ENCODE results near the gene KLHDC7B.
A peak's percentile ranks its signal among the peaks of the same experiment; 100 is the strongest.

Gene KLHDC7B

GRCh38 chr22:50577697-50577986, 31.9 kb downstream of the KLHDC7B start:
- H3K27ac ChIP-seq = no peak overlapping the region
- no peak for TF ChIP-seq ZFX (IDR thresholded peaks at IDR 0.05; ENCODE audit: borderline replicate concordance)
- TF ChIP-seq, protein P1, sequence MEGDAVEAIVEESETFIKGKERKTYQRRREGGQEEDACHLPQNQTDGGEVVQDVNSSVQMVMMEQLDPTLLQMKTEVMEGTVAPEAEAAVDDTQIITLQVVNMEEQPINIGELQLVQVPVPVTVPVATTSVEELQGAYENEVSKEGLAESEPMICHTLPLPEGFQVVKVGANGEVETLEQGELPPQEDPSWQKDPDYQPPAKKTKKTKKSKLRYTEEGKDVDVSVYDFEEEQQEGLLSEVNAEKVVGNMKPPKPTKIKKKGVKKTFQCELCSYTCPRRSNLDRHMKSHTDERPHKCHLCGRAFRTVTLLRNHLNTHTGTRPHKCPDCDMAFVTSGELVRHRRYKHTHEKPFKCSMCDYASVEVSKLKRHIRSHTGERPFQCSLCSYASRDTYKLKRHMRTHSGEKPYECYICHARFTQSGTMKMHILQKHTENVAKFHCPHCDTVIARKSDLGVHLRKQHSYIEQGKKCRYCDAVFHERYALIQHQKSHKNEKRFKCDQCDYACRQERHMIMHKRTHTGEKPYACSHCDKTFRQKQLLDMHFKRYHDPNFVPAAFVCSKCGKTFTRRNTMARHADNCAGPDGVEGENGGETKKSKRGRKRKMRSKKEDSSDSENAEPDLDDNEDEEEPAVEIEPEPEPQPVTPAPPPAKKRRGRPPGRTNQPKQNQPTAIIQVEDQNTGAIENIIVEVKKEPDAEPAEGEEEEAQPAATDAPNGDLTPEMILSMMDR (IDR thresholded peaks at IDR 0.05) = no peak

DNA sequence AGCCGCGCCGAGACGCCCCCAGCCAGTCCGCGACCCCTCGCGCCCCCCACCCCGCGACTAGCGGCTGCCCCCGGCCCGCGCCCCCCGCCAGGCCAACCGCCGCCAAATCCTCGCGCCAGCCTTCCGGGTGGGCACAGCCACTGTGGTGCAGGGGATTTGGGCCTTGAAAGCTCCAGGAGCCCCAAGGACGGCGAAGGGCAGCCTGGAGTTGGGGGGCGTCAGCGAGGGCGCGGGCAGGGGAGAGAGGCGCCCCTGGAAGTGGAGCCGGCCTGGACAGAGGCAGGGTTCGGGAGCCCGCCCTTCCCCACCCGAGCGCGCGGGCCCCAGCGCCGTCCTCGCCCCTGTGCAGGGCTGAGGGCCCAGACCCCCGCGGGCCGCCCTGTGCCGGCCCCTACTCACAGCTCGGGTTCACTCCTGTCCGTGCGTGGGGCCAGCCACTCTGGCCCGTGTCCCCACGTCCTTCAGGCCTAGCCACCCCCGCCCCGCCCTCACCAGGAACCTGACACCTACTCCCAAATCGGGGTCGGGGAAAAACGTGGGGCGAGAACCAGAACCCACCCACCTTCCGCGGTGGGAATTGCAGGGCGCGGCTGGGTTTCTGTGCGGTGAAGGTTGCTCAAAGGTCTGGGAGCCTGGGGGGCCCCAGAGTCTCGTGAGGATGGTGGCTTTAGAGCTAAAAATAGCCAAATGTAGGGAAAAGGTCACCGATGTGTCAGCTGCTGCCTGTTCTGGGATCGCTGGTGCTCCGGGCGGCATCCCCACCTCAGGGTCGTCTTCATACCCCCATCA, 32.5 kb downstream of the KLHDC7B start, which contains the start of gene CPT1B:
Gene CPT1B, minus strand, starts transcription at position 441 of the 789 bp plus-strand sequence. CDS start 512 bp downstream, outside the sequence.
- no peak for TF ChIP-seq ZFX (IDR thresholded peaks at IDR 0.05; ENCODE audit: borderline replicate concordance)
- TF ChIP-seq, protein P1 (IDR thresholded peaks at IDR 0.05) = no peak
- no peak within 1 kb of the TSS for H3K27ac ChIP-seq

DNA sequence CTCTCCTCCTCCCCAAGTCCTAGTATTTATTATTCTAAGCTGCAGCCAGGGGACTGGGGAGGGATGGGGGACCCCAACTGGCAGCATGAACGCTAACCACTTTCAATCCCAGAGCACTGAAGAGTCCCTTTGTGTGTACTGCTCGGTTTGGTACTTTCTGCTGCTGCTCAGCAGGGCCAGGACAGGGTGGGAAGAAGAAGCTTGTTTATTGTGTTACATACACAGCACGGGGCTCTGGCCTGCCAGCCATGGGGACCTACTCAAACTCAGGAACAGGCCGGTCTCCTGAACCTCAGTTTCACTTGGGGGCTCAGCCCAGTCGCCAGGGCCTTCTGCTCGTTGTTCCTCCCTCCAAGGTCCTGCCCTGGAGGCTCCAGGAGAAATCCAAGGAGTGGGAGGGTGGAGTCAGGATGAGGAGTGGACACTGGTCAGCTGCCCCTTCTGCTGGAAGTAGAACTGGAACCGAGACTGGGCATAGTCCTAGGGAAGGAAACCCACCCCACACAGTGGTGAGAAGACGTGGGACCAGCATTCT, 33.1 kb downstream of the KLHDC7B start:
- no peak overlapping the region for H3K27ac ChIP-seq
- TF ChIP-seq ZFX (IDR thresholded peaks at IDR 0.05; ENCODE audit: borderline replicate concordance) = no peak
- TF ChIP-seq, protein P1 (IDR thresholded peaks at IDR 0.05) = no peak

DNA sequence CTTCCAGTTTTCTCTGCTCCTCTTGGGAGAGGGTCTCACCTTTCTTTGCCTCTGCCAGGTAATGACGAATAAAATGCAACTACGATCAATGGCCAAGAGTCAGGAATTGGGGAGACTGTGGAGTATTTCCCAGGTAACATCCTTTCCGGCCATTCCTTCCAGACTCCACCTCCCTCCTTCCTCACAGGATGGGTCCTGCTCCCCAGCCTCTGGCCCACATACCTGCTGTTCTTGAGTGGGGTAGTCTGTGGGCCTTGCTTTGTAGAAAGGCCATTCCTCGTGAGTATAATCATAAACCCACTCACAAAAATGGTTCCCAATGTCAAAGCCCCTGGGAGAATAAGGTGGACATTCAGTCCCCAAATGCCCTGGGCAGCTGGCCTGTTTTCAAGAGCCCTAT, 34.1 kb downstream of the KLHDC7B start:
- 0 out of 2 replicates have a peak overlapping the region, but pooled peaks have one; percentile 13 for H3K27ac ChIP-seq
- TF ChIP-seq, protein P1 (IDR thresholded peaks at IDR 0.05) = no peak
- TF ChIP-seq ZFX (IDR thresholded peaks at IDR 0.05; ENCODE audit: borderline replicate concordance) = no peak

GRCh38 chr22:50581031-50581949, 35.6 kb downstream of the KLHDC7B start:
- TF ChIP-seq, protein P1 (IDR thresholded peaks at IDR 0.05) = no peak
- no peak for TF ChIP-seq ZFX (IDR thresholded peaks at IDR 0.05; ENCODE audit: borderline replicate concordance)
- H3K27ac ChIP-seq = peak overlapping the region; percentile 97

DNA sequence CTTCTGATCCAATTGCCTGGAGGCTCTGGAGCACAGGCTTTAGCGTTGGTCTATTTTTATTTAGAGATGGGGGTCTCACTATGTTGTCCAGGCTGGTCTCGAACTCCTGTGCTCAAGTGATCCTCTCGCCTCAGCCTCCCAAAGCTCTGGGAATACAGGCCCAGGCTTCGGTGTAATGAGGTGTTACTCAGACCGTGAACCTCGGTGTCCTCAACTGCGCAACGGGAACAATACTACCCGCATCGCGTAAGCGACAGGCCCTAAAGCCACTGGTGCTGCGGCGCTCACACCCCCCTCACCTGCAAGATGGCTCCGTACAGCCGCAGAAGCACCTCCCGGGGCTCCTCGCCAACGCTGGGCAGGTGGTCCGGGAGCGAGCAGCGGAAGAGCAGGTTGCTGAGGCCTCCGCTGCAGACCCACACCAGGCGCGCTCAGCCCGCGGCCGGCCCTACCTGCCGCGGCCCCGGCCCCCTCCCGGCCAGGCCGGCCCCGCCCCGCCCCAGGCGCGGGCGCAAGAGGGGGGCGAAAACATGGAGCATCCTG, 36.3 kb downstream of the KLHDC7B start:
- H3K27ac ChIP-seq = peak overlapping the region; percentile 97
- TF ChIP-seq ZFX (IDR thresholded peaks at IDR 0.05; ENCODE audit: borderline replicate concordance) = no peak
- TF ChIP-seq, protein P1 (IDR thresholded peaks at IDR 0.05) = no peak
